SU-DHL-6 (cell line): ENCODE data around the gene GTF2IRD1.
"Not testable (repeated sequence)": the region's sequence is repeated elsewhere in the genome, so short reads cannot be mapped to it uniquely, and the experiment has no call there.

Experiments used
- H2AFZ ChIP-seq: fragments of 200-600 bp; sonication (generic); 2 replicates; pipeline ENCODE4 v1.6.1; 2014; ENCODE audit warnings: low read depth, mild to moderate bottlenecking, moderate library complexity, mixed read lengths, antibody characterized with exemption, low read length; ENCODE audit not compliant: severe bottlenecking
- H3F3A ChIP-seq: fragments of 200-600 bp; shearing (Covaris generic); 2 replicates; pipeline ENCODE4 v1.6.0; 2016; ENCODE audit warnings: antibody characterized with exemption, mild to moderate bottlenecking; ENCODE audit not compliant: insufficient read depth
- H3K27ac ChIP-seq: fragments of 200-600 bp; sonication (generic); 2 replicates; pipeline ENCODE4 v1.5.1; 2016; ENCODE audit warnings: low read depth, mild to moderate bottlenecking, low read length, moderate library complexity, mixed read lengths
- H3K27me3 ChIP-seq: fragments of 200-600 bp; sonication (generic), shearing (Covaris generic); 2 replicates; pipeline ENCODE4 v1.6.0; 2014; ENCODE audit warnings: mild to moderate bottlenecking, low read length
- H3K36me3 ChIP-seq: fragments of 200-600 bp; sonication (generic); 2 replicates; pipeline ENCODE4 v1.6.1; 2014; ENCODE audit warnings: mild to moderate bottlenecking, low read length, mixed read lengths
- H3K4me2 ChIP-seq: fragments of 300-600, 200-600 bp; shearing (Covaris generic), sonication (generic); 2 replicates; pipeline ENCODE4 v1.6.0; 2014; ENCODE audit warnings: low read length, low read depth, mild to moderate bottlenecking; ENCODE audit not compliant: poor library complexity, severe bottlenecking
- H3K4me3 ChIP-seq: fragments of 200-600 bp; sonication (generic); 2 replicates; pipeline ENCODE4 v1.5.1; 2014; ENCODE audit warnings: antibody characterized with exemption, low read length, mild to moderate bottlenecking, mixed read lengths; ENCODE audit not compliant: insufficient read depth, poor library complexity, severe bottlenecking
- H3K79me2 ChIP-seq: fragments of 200-600 bp; sonication (generic); 2 replicates; pipeline ENCODE4 v1.6.1; 2014; ENCODE audit warnings: mild to moderate bottlenecking, low read length, moderate library complexity; ENCODE audit not compliant: insufficient read depth
- H3K9ac ChIP-seq: fragments of 200-600 bp; sonication (generic); 2 replicates; pipeline ENCODE4 v1.7.0; 2014; ENCODE audit warnings: mild to moderate bottlenecking, low read length
- H3K9me2 ChIP-seq: fragments of 200-600 bp; sonication (generic); replicated peaks from 2 replicates; pipeline ENCODE4 v1.6.1; 2014; ENCODE audit warnings: low read length; ENCODE audit not compliant: insufficient read depth
- H3K9me3 ChIP-seq: fragments of 200-600 bp; sonication (generic); 2 replicates; pipeline ENCODE4 v1.6.1; 2014; ENCODE audit warnings: low read length, mixed read lengths; ENCODE audit not compliant: insufficient read depth
- H4K20me1 ChIP-seq: fragments of 200-600 bp; sonication (generic); 2 replicates; pipeline ENCODE4 v1.6.1; 2014; ENCODE audit warnings: low read depth, mild to moderate bottlenecking, antibody characterized with exemption, low read length, moderate library complexity, mixed read lengths
- EZH2phosphoT487 ChIP-seq: fragments of 200-600 bp; sonication (generic), shearing (Covaris generic); conservative IDR thresholded peaks from 2 replicates; pipeline ENCODE4 v1.6.1; 2018; ENCODE audit warnings: mild to moderate bottlenecking, antibody characterized with exemption, low read length, moderate library complexity, mixed read lengths
- TF ChIP-seq, protein P1 (sequence below): fragments of 200-600 bp; sonication (generic); IDR thresholded peaks from one replicate; pipeline ENCODE4 v1.5.1; 2017; ENCODE audit warnings: antibody characterized with exemption, mild to moderate bottlenecking, low read length, moderate library complexity; ENCODE audit not compliant: insufficient read depth, poor library complexity, severe bottlenecking

The GTF2IRD1 gene

DNA sequence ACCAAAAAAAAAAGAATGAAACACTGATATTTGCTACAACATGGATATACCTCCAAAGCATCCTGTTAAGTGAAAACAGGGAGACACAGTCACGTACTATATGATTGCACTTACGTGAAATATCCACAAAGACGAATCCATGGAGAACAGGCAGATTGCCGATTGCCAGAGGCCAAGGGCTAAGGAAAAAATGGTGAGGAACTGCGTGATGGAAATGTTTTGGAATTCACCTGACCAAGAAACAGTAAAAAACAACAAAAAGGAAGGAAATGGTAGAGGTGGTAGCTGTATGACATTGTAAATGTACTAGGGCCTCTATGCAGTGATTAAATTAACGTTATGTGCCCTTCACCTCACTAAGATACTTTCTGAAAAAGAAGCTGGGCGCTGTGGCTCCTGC lies 44.1 kb upstream of the GTF2IRD1 start:
- Histone ChIP-seq H3K4me3 (no peak overlapping the region), H3K4me2 (no peak overlapping the region), H2AFZ (no peak overlapping the region), H3K9me3 (no peaks in the 10 kb centered on the region), H3K9ac (no peak overlapping the region), H3K79me2 (no peaks in the 10 kb centered on the region), H3F3A (no peaks in the 10 kb centered on the region), H3K9me2 (no peaks in the 10 kb centered on the region), H3K27me3 (no peaks in the 10 kb centered on the region), H3K27ac (no peak overlapping the region), H4K20me1 (no peaks in the 10 kb centered on the region), H3K36me3 (no peaks in the 10 kb centered on the region)
- TF ChIP-seq, protein P1, sequence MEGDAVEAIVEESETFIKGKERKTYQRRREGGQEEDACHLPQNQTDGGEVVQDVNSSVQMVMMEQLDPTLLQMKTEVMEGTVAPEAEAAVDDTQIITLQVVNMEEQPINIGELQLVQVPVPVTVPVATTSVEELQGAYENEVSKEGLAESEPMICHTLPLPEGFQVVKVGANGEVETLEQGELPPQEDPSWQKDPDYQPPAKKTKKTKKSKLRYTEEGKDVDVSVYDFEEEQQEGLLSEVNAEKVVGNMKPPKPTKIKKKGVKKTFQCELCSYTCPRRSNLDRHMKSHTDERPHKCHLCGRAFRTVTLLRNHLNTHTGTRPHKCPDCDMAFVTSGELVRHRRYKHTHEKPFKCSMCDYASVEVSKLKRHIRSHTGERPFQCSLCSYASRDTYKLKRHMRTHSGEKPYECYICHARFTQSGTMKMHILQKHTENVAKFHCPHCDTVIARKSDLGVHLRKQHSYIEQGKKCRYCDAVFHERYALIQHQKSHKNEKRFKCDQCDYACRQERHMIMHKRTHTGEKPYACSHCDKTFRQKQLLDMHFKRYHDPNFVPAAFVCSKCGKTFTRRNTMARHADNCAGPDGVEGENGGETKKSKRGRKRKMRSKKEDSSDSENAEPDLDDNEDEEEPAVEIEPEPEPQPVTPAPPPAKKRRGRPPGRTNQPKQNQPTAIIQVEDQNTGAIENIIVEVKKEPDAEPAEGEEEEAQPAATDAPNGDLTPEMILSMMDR: no peak
- no peak for TF ChIP-seq EZH2phosphoT487

DNA sequence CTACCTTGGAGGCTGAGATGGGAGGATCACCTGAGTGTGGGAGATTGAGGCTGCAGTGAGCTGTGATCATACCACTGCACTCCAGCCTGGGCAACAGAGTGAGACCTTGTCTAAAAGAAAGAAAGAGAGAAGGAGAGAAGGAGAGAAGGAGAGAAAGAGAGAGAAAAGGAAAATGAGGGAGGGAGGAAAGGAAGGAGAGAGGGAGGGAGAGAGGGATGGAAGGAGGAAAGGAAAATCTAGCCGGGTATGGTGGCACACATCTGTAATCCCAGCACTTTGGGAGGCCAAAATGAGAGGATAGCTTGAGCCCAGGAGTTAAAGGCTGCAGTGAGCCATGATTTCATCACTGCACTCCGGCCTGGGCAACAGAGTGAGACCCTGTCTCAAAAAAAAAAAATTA lies 42.9 kb upstream of the GTF2IRD1 start:
- TF ChIP-seq, protein P1: no peak
- no peak for TF ChIP-seq EZH2phosphoT487
- Histone ChIP-seq H4K20me1 (no peaks in the 10 kb centered on the region), H3K27ac (no peak overlapping the region), H3K9ac (no peak overlapping the region), H2AFZ (no peak overlapping the region), H3K36me3 (no peaks in the 10 kb centered on the region), H3K9me2 (no peaks in the 10 kb centered on the region), H3K9me3 (no peaks in the 10 kb centered on the region), H3K4me3 (no peak overlapping the region), H3K79me2 (no peaks in the 10 kb centered on the region), H3K27me3 (no peaks in the 10 kb centered on the region), H3K4me2 (no peak overlapping the region), H3F3A (no peaks in the 10 kb centered on the region)

DNA sequence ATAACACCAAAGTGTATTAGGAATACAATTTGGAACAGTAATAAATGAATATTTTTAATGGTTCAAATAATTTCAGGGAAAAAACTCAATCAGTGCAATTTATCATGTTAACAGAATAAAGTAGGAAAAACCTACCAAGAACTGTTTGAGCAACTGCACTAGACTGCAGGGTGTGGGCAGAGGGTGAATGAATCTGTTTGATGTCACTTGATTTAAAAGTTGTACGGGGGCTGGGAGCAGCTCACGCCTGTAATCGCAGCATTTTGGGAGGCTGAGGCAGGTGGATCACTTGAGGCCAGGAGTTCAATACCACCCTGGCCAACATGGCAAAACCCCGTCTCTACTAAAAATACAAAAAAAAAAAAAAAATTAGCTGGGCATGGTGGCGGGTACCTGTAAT lies 42.1 kb upstream of the GTF2IRD1 start:
- not testable (repeated sequence) for H3K9me3 ChIP-seq, H4K20me1 ChIP-seq, H3K9me2 ChIP-seq, H3K27me3 ChIP-seq, H3K36me3 ChIP-seq, H2AFZ ChIP-seq, H3K4me2 ChIP-seq, H3F3A ChIP-seq, H3K4me3 ChIP-seq, H3K79me2 ChIP-seq, H3K9ac ChIP-seq, H3K27ac ChIP-seq

DNA sequence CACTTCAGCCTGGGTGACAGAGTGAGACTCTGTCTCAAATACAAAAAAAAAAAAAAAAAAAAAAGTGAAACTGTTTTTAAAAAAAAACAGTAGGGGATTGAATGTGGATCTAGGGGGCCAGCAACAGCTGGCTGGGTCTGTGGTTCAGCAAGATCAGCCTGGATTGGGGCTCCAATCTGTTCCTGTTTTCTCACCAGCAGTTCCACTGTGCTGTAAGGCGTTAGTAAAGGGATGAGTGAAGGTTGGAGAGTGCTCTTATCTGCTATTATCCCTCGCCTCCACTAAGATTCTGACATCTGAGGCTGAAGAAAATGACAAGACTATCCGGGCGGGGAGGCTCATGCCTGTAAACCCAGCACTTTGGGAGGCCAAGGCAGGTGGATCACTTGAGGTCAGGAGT lies 41.6 kb upstream of the GTF2IRD1 start:
- H3K9me2 ChIP-seq: no peaks in the 10 kb centered on the region
- no peak overlapping the region for H3K27ac ChIP-seq
- no peaks in the 10 kb centered on the region for H4K20me1 ChIP-seq
- no peak overlapping the region for H3K4me3 ChIP-seq
- no peak overlapping the region for H2AFZ ChIP-seq
- no peak overlapping the region for H3K4me2 ChIP-seq
- no peaks in the 10 kb centered on the region for H3F3A ChIP-seq
- no peaks in the 10 kb centered on the region for H3K9me3 ChIP-seq
- H3K27me3 ChIP-seq: no peaks in the 10 kb centered on the region
- H3K9ac ChIP-seq: no peak overlapping the region
- TF ChIP-seq, protein P1: no peak
- TF ChIP-seq EZH2phosphoT487: no peak
- no peaks in the 10 kb centered on the region for H3K36me3 ChIP-seq
- no peaks in the 10 kb centered on the region for H3K79me2 ChIP-seq
